ENCODE results near the gene PTCH2. TPM values are rescaled to one million over a fixed set of nuclear protein-coding genes. Genes with fewer than 3 reads are reported as not detected.
"Not testable (repeated sequence)": the region's sequence is repeated elsewhere in the genome, so short reads cannot be mapped to it uniquely, and the experiment has no call there.

The PTCH2 gene
- total RNA-seq, 1 donor from 2014 or later, result 0.45 TPM

DNA sequence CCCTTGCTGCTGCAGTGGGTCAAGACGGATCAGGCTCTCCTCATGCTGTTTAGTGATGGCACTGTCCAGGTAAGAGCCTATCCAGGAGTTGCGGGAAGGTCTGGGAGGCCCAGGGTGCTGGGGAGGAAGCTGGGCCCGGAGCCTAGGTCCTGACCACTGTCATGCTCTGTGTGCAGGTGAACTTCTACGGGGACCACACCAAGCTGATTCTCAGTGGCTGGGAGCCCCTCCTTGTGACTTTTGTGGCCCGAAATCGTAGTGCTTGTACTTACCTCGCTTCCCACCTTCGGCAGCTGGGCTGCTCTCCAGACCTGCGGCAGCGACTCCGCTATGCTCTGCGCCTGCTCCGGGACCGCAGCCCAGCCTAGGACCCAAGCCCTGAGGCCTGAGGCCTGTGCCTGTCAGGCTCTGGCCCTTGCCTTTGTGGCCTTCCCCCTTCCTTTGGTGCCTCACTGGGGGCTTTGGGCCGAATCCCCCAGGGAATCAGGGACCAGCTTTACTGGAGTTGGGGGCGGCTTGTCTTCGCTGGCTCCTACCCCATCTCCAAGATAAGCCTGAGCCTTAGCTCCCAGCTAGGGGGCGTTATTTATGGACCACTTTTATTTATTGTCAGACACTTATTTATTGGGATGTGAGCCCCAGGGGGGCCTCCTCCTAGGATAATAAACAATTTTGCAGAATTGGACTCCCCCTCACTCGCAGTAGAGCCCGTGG lies 37.6 kb downstream of the PTCH2 start:
- no peak for ATAC-seq
- DNase-seq (ENCODE audit: low spot score), result no peak

DNA sequence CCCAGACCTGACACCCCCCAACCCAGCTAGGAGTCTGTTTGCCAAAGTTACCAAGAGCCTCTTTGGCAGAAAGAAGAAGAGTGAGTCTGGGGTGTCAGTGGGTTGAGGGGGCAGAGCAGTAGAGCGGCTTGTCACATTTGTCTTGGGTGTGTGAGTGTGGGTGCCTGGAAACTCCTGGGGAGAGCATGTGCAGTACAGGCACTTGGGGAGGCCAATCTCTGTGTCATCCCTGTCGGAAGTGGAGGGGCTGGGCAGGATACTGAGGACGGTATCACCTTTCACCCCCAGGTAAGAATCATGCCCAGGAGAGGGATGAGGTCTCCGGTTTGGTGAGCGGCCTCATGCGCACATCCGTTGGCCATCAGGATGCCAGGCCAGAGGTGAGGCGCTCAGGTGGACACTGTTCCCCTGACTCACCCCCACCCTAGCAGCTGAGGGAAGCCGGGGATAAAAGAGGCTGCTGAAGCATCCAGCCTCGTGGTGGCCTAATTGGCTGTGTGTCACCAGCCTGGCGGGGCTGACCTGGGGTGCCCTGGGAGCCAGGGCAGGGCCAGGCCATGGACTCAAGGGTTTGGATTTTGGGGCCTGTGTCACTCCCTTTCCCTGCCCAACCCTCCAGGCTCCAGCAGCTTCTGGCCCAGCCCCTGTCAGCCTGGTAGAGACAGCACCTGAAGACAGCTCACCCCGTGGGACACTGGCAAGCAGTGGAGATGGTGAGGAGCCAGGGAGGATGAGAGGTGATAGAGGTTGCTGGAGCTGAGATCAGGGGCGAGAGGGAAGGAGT lies 39.5 kb downstream of the PTCH2 start:
- ATAC-seq, result no peak

DNA sequence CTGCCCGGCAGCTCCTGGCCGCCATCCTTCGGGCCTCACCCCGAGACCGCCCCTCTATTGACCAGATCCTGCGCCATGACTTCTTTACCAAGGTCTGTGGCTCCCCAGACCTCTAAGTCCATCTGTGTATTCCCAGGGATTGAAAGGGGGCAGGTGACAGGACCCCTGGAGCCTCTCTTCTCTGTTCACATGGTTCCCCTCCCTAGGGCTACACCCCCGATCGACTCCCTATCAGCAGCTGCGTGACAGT lies 40.1 kb downstream of the PTCH2 start:
- no peak for ATAC-seq
- no peak for DNase-seq (ENCODE audit: low spot score)

More for the DNA sequence above, 39.5 kb downstream of the PTCH2 start:
- no peak for DNase-seq (ENCODE audit: low spot score)

GRCh38 chr1:44802306-44803061 lies 40.6 kb downstream of the PTCH2 start:
- DNase-seq (ENCODE audit: low spot score) (no peak), ATAC-seq (no peak)

DNA sequence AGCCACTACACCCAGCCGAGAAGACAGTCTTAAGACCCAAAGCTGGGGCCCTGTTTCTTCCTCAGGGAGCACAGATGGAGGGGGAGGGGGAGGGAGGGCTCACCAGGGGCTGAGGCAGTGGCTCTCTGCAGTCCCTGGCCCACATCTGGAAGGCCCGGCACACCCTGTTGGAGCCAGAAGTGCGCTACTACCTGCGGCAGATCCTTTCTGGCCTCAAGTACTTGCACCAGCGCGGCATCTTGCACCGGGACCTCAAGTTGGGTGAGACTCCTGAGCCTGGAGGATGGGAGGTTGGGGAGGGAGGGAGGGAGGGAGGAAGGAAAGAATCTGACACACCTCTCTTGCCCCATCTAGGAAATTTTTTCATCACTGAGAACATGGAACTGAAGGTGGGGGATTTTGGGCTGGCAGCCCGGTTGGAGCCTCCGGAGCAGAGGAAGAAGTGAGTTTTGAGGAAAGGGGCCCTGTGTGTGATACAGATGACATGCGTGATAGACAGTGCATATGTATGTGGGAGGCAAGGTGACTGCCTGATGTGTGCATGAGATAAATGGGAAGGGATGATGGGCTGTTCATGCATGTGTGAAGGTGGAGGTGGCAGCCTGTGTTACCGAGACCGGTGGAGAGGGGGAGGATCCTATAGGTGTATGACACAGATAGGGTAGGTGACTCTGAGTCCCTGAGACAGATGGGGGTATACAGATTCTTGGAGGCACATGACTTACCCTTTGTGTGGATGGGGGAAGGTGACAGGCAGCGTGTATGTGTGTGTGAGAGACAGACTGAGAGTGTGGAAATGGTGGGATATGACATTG lies 41.4 kb downstream of the PTCH2 start:
- ATAC-seq (no peak), DNase-seq (ENCODE audit: low spot score) (no peak)

- DNase-seq (ENCODE audit: low spot score), result peak; percentile 98
- ATAC-seq, result peak; percentile 94
Measured at GRCh38 chr1:44799770-44800584, 43.1 kb downstream of the PTCH2 start, which contains the start of gene PLK3. Gene PLK3, plus strand, starts transcription at chr1:44800377. Its CDS starts 87 bp downstream, at chr1:44800464.

GRCh38 chr1:44798481-44799365 lies 44.3 kb downstream of the PTCH2 start:
- ATAC-seq (no peak), DNase-seq (ENCODE audit: low spot score) (no peak)

- not testable (repeated sequence) for ATAC-seq; DNase-seq (ENCODE audit: low spot score)
Measured at GRCh38 chr1:44797886-44798285, 45.2 kb downstream of the PTCH2 start.

DNA sequence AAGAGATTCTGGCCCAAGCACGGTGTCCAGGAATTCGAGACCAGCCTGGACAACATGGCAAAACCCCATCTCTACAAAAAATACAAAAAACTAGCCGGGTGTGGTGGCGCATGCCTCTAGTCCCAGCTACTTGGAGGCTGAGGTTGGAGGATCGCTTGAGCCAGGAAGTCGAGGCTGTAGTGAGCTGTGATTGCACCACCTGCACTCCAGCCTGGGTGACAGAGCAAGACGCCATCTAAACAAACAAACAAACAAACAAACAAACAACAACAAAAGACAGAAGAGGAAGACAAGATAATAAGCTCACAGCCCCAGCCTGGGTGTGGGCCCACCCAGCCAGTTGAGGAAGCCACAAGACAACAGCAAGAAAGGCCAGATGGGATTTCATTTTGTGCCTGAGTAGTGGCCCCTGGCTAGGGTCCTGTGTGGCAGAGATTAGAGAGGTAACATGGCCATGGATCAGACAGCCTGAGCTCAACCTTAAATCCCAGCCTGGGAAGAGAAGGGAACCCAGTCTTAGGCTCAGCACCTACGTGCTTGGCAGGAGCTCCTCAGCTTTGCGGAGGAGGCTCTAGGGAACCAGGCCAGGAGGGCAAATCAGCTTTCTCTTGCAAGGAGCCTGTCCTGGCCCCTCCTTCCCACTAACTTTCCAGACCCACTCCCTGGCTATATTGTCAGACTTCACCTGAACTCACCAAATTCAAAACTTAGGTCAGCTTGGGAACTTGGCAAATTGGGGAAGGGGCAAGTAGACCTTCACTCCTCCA lies 50.1 kb downstream of the PTCH2 start:
- ATAC-seq (no peak), DNase-seq (ENCODE audit: low spot score) (peak; percentile 34)

GRCh38 chr1:44790968-44791801 lies 51.9 kb downstream of the PTCH2 start:
- ATAC-seq (no peak), DNase-seq (ENCODE audit: low spot score) (no peak)

- DNase-seq (ENCODE audit: low spot score) (no peak), ATAC-seq (no peak)
Measured at GRCh38 chr1:44788120-44788860, 54.8 kb downstream of the PTCH2 start, which contains the start of gene BEST4. Gene BEST4, minus strand, starts transcription at chr1:44788170. Its CDS starts 465 bp downstream, at chr1:44787705.

GRCh38 chr1:44787506-44787905 lies 55.5 kb downstream of the PTCH2 start:
- DNase-seq (ENCODE audit: low spot score) (no peak), ATAC-seq (no peak)

DNA sequence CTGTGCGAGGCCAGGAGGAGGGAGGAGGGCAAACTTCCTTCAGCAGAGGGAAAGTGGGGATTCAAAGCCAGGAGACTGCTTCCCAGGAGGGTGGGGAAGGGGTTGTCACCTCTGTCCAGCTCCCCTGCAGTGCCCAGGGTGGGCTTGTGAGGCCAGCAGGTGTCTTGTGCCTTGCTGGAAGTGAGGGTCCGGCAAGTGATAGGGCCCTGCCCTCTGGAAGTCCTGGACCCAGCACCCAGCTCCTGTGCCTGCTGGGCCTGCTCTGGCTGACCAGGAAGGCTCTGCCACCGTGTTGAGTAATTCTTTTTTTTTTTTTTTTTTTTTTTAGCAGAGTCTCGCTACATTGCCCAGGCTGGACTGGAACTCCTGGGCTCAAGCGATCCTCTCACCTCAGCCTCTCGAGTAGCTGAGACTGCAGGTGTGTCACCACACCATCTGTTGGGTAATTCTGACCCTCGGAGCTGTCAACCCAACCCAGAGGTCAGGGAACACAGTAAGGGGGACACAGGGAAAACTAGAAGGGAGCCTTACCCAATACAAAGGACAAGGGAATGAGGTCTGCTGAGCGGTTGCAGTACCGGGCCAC lies 56.1 kb downstream of the PTCH2 start:
- ATAC-seq (no peak), DNase-seq (ENCODE audit: low spot score) (no peak)

- ATAC-seq (peak; percentile 81), DNase-seq (ENCODE audit: low spot score) (no peak)
Measured at GRCh38 chr1:44786138-44786840, 56.8 kb downstream of the PTCH2 start.

- ATAC-seq, result no peak
- no peak for DNase-seq (ENCODE audit: low spot score)
Measured at GRCh38 chr1:44785501-44786137, 57.4 kb downstream of the PTCH2 start.
